DMS153 treated with DMSO at 0.1 percent for 48 hours (cell line): ENCODE data around the gene PLB1.
A peak's percentile ranks its signal among the peaks of the same experiment; 100 is the strongest.

Experiments used
- DNase-seq: peaks from one replicate; lab custom pipeline; 2025; ENCODE audit not compliant: unreplicated experiment; lab: John Stamatoyannopoulos, UW

Gene PLB1, protein sequence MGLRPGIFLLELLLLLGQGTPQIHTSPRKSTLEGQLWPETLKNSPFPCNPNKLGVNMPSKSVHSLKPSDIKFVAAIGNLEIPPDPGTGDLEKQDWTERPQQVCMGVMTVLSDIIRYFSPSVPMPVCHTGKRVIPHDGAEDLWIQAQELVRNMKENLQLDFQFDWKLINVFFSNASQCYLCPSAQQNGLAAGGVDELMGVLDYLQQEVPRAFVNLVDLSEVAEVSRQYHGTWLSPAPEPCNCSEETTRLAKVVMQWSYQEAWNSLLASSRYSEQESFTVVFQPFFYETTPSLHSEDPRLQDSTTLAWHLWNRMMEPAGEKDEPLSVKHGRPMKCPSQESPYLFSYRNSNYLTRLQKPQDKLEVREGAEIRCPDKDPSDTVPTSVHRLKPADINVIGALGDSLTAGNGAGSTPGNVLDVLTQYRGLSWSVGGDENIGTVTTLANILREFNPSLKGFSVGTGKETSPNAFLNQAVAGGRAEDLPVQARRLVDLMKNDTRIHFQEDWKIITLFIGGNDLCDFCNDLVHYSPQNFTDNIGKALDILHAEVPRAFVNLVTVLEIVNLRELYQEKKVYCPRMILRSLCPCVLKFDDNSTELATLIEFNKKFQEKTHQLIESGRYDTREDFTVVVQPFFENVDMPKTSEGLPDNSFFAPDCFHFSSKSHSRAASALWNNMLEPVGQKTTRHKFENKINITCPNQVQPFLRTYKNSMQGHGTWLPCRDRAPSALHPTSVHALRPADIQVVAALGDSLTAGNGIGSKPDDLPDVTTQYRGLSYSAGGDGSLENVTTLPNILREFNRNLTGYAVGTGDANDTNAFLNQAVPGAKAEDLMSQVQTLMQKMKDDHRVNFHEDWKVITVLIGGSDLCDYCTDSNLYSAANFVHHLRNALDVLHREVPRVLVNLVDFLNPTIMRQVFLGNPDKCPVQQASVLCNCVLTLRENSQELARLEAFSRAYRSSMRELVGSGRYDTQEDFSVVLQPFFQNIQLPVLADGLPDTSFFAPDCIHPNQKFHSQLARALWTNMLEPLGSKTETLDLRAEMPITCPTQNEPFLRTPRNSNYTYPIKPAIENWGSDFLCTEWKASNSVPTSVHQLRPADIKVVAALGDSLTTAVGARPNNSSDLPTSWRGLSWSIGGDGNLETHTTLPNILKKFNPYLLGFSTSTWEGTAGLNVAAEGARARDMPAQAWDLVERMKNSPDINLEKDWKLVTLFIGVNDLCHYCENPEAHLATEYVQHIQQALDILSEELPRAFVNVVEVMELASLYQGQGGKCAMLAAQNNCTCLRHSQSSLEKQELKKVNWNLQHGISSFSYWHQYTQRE (N-terminal part only)

GRCh38 chr2:28495551-28496250 lies at the start of gene PLB1:
Gene PLB1, plus strand, starts transcription at chr2:28496060. Its CDS starts 55 bp downstream, at chr2:28496115.
- DNase-seq: no peak

GRCh38 chr2:28446531-28446930 lies 49.3 kb upstream of the PLB1 start:
- DNase-seq: no peak

DNA sequence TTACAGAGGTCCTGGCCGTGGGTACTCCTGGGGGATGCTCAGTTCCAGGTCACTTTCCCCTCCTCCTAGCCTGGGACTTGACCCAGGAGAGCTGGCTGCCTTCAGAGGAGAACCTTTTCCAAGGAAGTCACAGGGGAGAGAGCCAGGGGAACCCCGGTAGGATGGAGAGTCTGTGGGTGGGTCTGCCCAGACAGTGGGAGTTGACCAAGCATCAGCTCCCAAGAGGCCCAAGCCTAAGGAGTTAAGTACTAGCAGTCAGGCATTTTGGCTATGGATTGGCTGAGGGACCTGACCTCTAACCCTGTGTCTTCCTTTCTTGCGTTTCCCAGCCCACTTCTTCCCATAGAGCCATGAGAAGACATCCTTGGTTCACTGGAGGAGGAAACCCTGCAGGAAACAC lies 48.8 kb upstream of the PLB1 start:
- DNase-seq: no peak

- no peak for DNase-seq
Measured at GRCh38 chr2:28447943-28448792, 47.7 kb upstream of the PLB1 start.

DNA sequence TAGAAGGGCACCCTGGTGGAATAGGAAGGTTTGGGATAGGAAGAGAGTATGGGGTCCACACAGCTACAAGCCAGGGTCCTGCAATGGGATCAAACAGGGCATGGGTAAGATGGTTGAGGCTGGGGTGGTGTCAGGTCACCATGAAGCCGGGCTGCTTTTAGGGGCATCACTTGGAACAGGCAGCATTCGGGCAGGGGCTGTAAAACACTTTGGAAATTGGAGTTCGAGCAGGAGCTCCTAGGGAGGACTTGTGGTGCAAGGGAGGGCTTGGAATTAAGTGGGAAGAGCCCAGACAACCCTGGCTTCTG lies 47.1 kb upstream of the PLB1 start:
- DNase-seq: no peak

- no peak for DNase-seq
Measured at GRCh38 chr2:28449126-28449487, 46.8 kb upstream of the PLB1 start.

DNA sequence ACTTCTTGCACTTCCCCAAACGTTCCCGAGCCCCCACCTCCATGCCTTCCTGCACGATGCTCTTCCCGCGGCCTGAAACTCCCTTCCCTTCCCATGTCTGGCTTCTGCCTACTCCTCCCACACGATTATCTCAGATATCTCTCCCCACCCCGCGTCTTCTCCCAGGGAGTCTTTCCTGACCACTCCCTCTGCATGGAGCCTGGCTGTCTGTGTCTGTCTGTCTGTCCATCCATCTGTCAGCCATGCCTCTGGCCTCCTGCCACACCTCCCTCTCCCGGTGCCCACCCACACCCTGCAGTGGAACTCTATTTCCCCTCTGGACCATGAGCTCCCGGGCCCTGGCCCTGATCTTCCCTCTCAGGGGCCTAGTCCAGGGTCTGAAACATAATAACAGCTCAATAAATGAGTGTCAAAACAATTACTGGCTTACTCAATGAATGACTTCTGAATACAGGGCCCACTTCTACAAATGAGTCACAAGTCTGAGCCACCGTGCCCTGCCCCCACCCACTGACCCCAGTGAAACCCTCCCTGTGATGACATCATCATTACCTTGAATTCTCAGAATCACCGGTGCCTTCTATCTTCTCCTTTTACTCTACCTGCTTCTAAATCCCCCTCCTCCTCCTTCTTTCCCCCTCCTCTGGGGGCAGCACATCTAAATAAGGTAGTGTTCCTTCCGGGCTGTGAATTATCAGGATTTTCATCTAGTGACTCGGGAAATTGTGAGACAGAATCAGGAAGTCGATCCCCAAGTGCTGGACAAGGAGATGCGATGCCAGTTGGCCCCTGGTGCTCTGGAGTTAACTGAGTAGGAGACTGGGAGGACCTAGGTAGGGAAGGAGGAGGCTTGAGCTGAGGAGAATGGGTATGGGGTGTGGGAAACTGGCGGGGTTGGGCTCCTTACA lies 46.1 kb upstream of the PLB1 start:
- no peak for DNase-seq

DNA sequence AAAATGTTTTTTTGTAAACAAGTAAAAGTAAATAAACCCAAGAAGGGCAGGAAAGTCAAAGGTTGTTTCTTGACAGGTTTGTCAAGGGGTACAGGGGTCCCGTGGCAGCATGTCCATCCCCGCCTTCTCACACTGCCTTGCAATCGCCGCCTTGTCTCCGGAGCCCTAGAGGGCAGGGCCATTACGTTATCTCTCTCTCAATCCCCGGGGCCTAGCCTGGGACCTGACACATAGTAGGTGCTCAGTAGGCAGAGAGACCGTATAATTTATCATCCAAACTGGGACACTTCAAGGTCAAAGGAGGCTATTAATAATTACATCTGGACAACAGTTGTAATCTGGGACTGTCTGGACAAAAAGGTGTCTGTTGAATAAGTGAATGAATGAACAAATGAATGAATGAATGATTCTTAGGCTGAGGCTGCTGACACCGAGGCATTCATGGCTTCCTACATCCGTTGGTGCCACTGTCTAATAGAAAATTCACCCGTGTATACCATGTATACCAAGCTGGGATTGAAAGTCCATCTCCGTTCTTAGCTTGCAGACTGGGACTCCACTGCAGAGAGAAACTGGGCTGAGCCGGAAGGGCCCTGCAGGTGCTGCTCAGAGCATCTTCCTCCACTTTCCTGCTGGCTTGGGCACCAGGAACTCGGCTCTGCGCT lies 44.8 kb upstream of the PLB1 start:
- no peak for DNase-seq

DNA sequence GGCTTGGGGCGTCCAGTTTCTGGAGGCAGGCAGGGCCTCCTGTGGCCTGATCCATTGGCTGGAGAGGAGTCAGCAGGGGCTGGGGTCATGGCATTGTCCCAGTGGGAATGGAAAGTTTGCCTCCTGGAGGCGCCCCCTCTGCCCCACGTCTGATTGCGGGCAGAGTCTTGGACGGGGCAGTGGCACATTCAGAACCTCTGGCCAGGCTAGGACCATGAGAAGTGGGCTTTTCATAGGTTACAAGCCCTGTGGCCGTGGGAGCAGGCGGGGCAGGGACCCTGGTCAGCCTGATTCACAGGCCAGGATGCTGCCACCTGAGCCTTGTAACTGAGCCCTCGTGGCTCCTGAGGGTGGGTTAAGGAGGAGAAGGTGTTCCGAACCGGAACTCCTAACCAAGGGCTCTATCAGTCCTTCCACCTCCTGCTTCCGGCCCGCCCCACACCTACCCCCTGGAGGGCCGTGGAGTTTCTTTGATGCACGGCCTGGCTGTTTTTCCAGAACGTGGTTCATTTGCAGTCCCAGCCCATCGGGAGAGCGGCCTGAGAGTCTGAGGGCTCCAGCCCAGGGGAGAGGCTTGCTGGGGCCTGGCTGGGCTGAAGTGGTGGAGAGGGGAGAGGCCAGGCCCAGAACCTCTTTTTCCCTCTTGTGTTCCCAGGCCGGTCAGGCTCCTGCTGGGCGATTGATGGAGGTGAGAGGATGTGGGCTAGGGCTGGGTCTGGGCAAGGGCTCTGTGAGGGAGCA lies 43.9 kb upstream of the PLB1 start:
- DNase-seq: no peak

DNA sequence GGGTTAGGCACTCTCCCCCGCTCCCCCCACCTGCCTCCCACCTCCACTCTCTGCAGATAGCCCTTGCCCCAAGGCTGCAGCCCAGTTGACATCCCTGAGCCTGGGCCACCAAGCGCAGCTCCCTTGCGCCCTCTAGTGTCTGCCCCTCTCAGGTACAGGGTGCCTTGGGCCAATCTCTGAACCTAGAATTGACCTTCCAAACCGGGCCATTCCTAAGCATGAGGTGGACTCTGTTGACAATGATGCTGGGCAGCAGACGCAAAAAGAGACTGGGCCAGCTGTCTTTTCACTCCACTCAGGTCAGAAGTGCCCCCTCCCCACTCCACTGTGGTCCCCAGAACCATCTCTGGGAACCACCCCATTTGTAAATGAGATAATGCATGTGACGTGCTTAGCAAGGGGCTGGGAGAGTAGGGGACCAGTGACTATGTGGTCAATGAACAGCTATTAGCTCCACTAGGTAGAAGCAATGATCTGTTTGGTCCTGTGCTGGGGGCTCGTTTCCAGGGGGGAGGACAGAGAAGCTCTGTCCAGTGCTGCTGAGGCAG lies 43.3 kb upstream of the PLB1 start:
- DNase-seq: peak; percentile 18

DNA sequence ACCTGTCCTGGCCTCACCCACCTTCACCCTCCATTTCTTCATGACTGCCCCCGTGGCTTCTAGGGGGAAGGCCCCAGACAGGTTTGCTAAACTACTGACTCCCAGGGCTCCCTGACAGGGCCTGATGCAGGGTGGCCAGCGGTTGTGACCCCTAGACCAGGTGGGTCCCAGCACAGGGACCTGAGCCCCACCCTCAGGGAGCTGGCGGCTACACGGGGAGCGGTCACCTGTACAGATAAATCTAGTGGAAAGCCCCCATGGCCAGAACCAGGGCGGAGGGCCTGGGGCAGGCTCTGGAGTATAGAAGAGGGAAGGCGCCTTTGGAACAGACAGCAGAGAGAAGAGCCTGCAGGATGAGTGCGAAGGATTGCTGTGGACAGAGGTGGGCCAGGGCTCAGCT lies 42.5 kb upstream of the PLB1 start:
- DNase-seq: no peak

- no peak for DNase-seq
Measured at GRCh38 chr2:28454016-28454930, 41.6 kb upstream of the PLB1 start.

DNA sequence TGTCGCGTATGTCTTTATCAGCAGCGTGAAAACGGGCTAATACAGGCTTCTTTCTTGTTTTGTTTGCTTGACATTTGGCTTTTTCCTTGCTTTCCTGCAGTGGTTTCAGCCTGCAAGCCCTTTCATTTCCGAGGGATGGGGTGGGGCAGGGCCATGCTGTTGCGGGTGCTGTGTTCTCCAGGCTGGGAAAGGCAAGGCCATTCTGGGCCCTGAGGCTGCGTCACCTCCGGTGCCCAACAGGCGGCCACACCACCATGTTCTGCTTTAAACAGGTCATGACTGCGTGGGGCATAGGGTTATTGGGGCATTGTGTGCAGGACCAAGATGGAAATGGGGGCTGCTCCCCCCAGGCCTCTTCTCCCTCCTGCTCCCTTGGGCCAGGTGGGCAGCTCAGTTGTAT lies 38.6 kb upstream of the PLB1 start:
- no peak for DNase-seq

- DNase-seq: no peak
Measured at GRCh38 chr2:28461056-28461455, 34.8 kb upstream of the PLB1 start.

- no peak for DNase-seq
Measured at GRCh38 chr2:28462122-28462521, 33.7 kb upstream of the PLB1 start.

- no peak for DNase-seq
Measured at GRCh38 chr2:28463211-28463816, 32.5 kb upstream of the PLB1 start.
